Immature natural killer cell (primary cell): ENCODE results near the gene SPOCK3. TPM values are rescaled to one million over a fixed set of nuclear protein-coding genes. Genes with fewer than 3 reads are reported as not detected.
"Not testable (repeated sequence)": the region's sequence is repeated elsewhere in the genome, so short reads cannot be mapped to it uniquely, and the experiment has no call there.

Experiments used
- DNase-seq, 3 donors: peaks; one replicate each; pipeline ENCODE4 v3.0.0; 2022; ENCODE audit warnings: mixed read lengths in 1 of 3
- H3K27ac Mint-ChIP-seq, 6 donors: one replicate each; pipeline ENCODE4 v1.8.0; 2020; ENCODE audit warnings: mixed read lengths in 6 of 6, mild to moderate bottlenecking in 5 of 6, inconsistent platforms in 4 of 6, moderate library complexity in 3 of 6
- H3K27me3 Mint-ChIP-seq, 3 donors: one replicate each; pipeline ENCODE4 v1.8.0; 2020 to 2021; ENCODE audit warnings: low read depth in 3 of 3, mild to moderate bottlenecking in 3 of 3, mixed read lengths in 3 of 3, moderate library complexity in 3 of 3, inconsistent platforms in 1 of 3
- H3K36me3 Mint-ChIP-seq, 3 donors: one replicate each; pipeline ENCODE4 v1.8.0; 2020; ENCODE audit warnings: mixed read lengths in 3 of 3, inconsistent platforms in 2 of 3, mild to moderate bottlenecking in 2 of 3
- H3K4me1 Mint-ChIP-seq, 2 donors: one replicate each; pipeline ENCODE4 v1.8.0; 2020; ENCODE audit warnings: inconsistent platforms in 2 of 2, mild to moderate bottlenecking in 2 of 2, mixed read lengths in 2 of 2, moderate library complexity in 1 of 2
- H3K4me3 Mint-ChIP-seq, 5 donors: one replicate each; pipeline ENCODE4 v1.8.0; 2020; ENCODE audit warnings: mild to moderate bottlenecking in 5 of 5, mixed read lengths in 5 of 5, inconsistent platforms in 3 of 5, moderate library complexity in 3 of 5
- H3K9me3 Mint-ChIP-seq, 6 donors: one replicate each; pipeline ENCODE4 v1.8.0; 2020; ENCODE audit warnings: mild to moderate bottlenecking in 6 of 6, mixed read lengths in 6 of 6, inconsistent platforms in 4 of 6, moderate library complexity in 3 of 6
- polyA plus RNA-seq, 3 donors: library from polyadenylated mRNA; unstranded; fragments of 300-500 nt; fragmentation: Illumina TruSeq; gene quantifications; one replicate each; pipeline ENCODE4 v1.2.3, GENCODE V29; 2021

Gene SPOCK3
- polyA plus RNA-seq, 3 donors from 2014 or later, result not detected

DNA sequence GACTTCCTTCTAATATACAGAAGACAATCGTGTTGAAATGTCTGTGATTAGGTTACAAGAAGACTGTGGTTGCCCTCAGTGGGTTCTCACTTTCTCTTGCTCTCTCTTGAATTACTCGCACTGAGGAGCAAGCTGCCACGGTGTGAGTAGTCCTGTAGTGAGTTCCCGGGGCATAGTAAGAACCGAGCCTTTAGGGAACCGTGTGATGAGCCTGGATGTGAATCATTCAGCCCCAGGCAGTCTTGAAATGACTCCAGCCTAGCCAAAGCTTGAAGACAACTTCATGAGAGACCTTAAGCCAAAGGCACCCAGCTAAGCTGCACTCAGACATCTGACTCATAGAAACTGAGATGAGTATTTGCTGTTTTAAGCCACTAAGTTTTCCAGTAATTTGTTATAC, 292.7 kb downstream of the SPOCK3 start:
- no peak overlapping the region for H3K27ac Mint-ChIP-seq
- H3K36me3 Mint-ChIP-seq, result no peaks in the 10 kb centered on the region
- H3K4me1 Mint-ChIP-seq, result no peaks in the 10 kb centered on the region
- peaks cover 12 to 42% (median 20%) of the 10 kb centered on the region in 6 donors for H3K9me3 Mint-ChIP-seq
- H3K4me3 Mint-ChIP-seq, result no peak overlapping the region
- no peak for DNase-seq
- peaks cover 0 to 2% (median 0%) of the 10 kb centered on the region in 3 donors for H3K27me3 Mint-ChIP-seq

- no peaks in the 10 kb centered on the region for H3K4me1 Mint-ChIP-seq
- no peak for DNase-seq
- H3K9me3 Mint-ChIP-seq, result peaks cover 13 to 47% (median 29%) of the 10 kb centered on the region in 6 donors
- H3K27me3 Mint-ChIP-seq, result peaks cover 0 to 2% (median 1%) of the 10 kb centered on the region in 3 donors
- no peak overlapping the region for H3K27ac Mint-ChIP-seq
- peaks cover 0 to 4% (median 0%) of the 10 kb centered on the region in 3 donors for H3K36me3 Mint-ChIP-seq
- H3K4me3 Mint-ChIP-seq, result no peak overlapping the region
Measured at GRCh38 chr4:166930464-166930863, 303.8 kb downstream of the SPOCK3 start.

GRCh38 chr4:166924424-166924823, 309.9 kb downstream of the SPOCK3 start:
- Mint-ChIP-seq H3K27me3 (peaks cover 0 to 2% (median 0%) of the 10 kb centered on the region in 3 donors), H3K4me1 (no peaks in the 10 kb centered on the region), H3K27ac (no peak overlapping the region), H3K36me3 (no peaks in the 10 kb centered on the region), H3K4me3 (no peak overlapping the region), H3K9me3 (peaks cover 7 to 57% (median 30%) of the 10 kb centered on the region in 6 donors)
- no peak for DNase-seq

DNA sequence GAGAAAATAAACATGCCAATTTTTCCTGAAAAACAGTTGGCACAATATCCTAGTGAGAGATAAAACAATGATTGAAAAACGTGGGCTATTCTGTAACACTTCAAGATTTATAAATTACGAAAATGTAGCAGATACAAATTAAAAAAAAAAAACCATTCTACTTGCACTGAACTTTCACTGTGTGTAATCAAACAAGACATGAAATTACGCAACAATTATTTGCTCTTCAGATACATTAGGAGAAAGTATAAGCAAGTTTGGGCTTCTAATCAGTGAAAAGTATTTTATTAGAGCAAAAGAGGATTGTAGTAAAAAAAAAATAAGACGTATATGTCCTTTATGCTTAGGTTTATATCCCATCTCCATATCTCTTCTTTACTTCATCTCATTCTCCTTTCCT, 320.4 kb downstream of the SPOCK3 start:
- Mint-ChIP-seq H3K4me1 (no peaks in the 10 kb centered on the region), H3K27ac (no peak overlapping the region), H3K36me3 (no peaks in the 10 kb centered on the region), H3K9me3 (peaks cover 0 to 34% (median 8%) of the 10 kb centered on the region in 6 donors), H3K27me3 (no peaks in the 10 kb centered on the region), H3K4me3 (no peak overlapping the region)
- no peak for DNase-seq

DNA sequence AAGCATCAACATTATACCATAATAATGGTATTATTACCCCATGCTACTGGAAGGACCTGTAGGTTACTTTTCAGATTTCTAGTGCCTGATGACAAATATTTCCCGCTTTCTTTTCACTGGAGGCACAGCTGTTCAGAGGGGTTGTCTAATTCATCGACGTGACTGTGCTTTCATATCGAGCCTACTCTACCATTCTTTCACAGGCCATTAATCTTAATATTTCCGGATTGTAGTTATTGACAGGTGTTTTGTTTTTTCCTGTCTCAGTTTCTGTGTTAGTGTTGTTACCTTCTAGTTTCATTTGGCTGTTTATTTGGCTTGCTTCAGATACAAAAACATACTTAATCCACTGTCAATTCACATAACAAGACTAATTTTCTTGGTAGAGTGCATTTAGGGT, 330.9 kb downstream of the SPOCK3 start:
- Mint-ChIP-seq H3K4me1 (no peaks in the 10 kb centered on the region), H3K27ac (no peak overlapping the region), H3K4me3 (no peak overlapping the region), H3K27me3 (peaks cover 0 to 1% (median 0%) of the 10 kb centered on the region in 3 donors), H3K9me3 (peaks cover 6 to 45% (median 27%) of the 10 kb centered on the region in 6 donors), H3K36me3 (no peaks in the 10 kb centered on the region)
- DNase-seq, result no peak

- peaks cover 6 to 44% (median 29%) of the 10 kb centered on the region in 6 donors for H3K9me3 Mint-ChIP-seq
- H3K36me3 Mint-ChIP-seq, result no peaks in the 10 kb centered on the region
- H3K4me1 Mint-ChIP-seq, result no peaks in the 10 kb centered on the region
- DNase-seq, result no peak
- no peak overlapping the region for H3K27ac Mint-ChIP-seq
- H3K4me3 Mint-ChIP-seq, result no peak overlapping the region
- H3K27me3 Mint-ChIP-seq, result peaks cover 0 to 1% (median 0%) of the 10 kb centered on the region in 3 donors
Measured at GRCh38 chr4:166902941-166903340, 331.4 kb downstream of the SPOCK3 start.

- Mint-ChIP-seq H3K4me3 (no peak overlapping the region), H3K36me3 (no peaks in the 10 kb centered on the region), H3K27me3 (no peaks in the 10 kb centered on the region), H3K27ac (no peak overlapping the region), H3K4me1 (no peaks in the 10 kb centered on the region), H3K9me3 (peaks cover 13 to 52% (median 30%) of the 10 kb centered on the region in 6 donors)
- no peak for DNase-seq
Measured at GRCh38 chr4:166896254-166896653, 338.0 kb downstream of the SPOCK3 start.

DNA sequence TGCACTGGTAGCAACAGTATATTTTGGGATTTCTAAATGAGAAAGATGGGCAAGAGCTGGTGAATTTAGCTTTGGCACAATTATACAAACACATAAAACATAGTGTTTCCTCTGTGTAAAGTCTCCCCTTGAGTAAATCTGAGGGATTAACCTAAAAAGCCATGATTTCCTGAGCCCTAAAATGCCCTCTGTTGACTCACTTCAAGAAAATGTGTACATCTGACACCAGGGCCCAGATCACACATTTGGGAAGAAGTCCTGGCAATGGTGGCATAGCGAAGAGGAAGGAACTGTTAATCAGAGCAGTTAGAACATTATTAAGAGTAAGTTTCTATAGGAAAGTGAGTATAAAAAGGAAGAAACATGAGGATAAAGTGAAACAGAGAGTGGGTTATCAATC, 338.5 kb downstream of the SPOCK3 start:
- Mint-ChIP-seq H3K9me3 (peaks cover 13 to 52% (median 28%) of the 10 kb centered on the region in 6 donors), H3K27me3 (no peaks in the 10 kb centered on the region), H3K4me3 (no peak overlapping the region), H3K27ac (no peak overlapping the region), H3K36me3 (no peaks in the 10 kb centered on the region), H3K4me1 (no peaks in the 10 kb centered on the region)
- DNase-seq, result no peak

DNA sequence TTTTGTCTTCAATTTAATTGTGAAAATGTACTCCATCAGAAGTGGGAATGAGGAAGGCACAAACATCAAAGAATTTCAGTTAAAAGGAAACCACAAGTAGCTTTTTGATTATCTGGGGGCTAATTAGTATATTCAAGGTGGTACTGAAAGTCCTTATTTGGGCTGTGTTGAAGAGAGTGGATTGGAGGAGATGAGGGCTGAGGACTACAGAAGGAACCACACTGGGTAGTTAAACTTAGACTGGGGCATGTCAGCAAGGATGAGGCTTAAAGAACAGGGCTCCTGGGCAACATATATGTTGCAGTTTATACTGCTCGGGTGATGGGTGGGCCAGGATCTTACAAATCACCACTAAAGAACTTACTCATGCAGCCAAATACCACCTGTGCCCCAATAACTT, 346.8 kb downstream of the SPOCK3 start:
- Mint-ChIP-seq H3K36me3 (no peaks in the 10 kb centered on the region), H3K27me3 (no peaks in the 10 kb centered on the region), H3K9me3 (peaks cover 6 to 23% (median 10%) of the 10 kb centered on the region in 6 donors), H3K4me1 (no peaks in the 10 kb centered on the region), H3K27ac (no peak overlapping the region), H3K4me3 (no peak overlapping the region)
- no peak for DNase-seq

- no peaks in the 10 kb centered on the region for H3K4me1 Mint-ChIP-seq
- H3K36me3 Mint-ChIP-seq, result no peaks in the 10 kb centered on the region
- no peak overlapping the region for H3K4me3 Mint-ChIP-seq
- H3K27me3 Mint-ChIP-seq, result no peaks in the 10 kb centered on the region
- peaks cover 6 to 22% (median 10%) of the 10 kb centered on the region in 6 donors for H3K9me3 Mint-ChIP-seq
- H3K27ac Mint-ChIP-seq, result no peak overlapping the region
- no peak for DNase-seq
Measured at GRCh38 chr4:166886718-166887117, 347.6 kb downstream of the SPOCK3 start.

- H3K4me3 Mint-ChIP-seq, result no peak overlapping the region
Measured at GRCh38 chr4:166882221-166882620, 352.1 kb downstream of the SPOCK3 start.

GRCh38 chr4:166875821-166876220, 358.5 kb downstream of the SPOCK3 start:
- H3K4me1 Mint-ChIP-seq, result no peaks in the 10 kb centered on the region
- no peak overlapping the region for H3K4me3 Mint-ChIP-seq
- no peaks in the 10 kb centered on the region for H3K27me3 Mint-ChIP-seq
- DNase-seq, result no peak
- H3K36me3 Mint-ChIP-seq, result no peaks in the 10 kb centered on the region
- peaks cover 8 to 50% (median 22%) of the 10 kb centered on the region in 6 donors for H3K9me3 Mint-ChIP-seq
- H3K27ac Mint-ChIP-seq, result no peak overlapping the region

More at GRCh38 chr4:166882221-166882620, 352.1 kb downstream of the SPOCK3 start:
- H3K36me3 Mint-ChIP-seq, result no peaks in the 10 kb centered on the region
- no peak for DNase-seq
- H3K9me3 Mint-ChIP-seq, result peaks cover 10 to 25% (median 13%) of the 10 kb centered on the region in 6 donors
- no peak overlapping the region for H3K27ac Mint-ChIP-seq
- no peaks in the 10 kb centered on the region for H3K4me1 Mint-ChIP-seq
- no peaks in the 10 kb centered on the region for H3K27me3 Mint-ChIP-seq

GRCh38 chr4:166862032-166862431, 372.3 kb downstream of the SPOCK3 start:
- Mint-ChIP-seq H3K9me3 (peaks cover 8 to 45% (median 31%) of the 10 kb centered on the region in 6 donors), H3K36me3 (peaks cover 0 to 4% (median 0%) of the 10 kb centered on the region in 3 donors), H3K27ac (no peak overlapping the region), H3K27me3 (no peaks in the 10 kb centered on the region), H3K4me3 (no peak overlapping the region), H3K4me1 (no peaks in the 10 kb centered on the region)
- DNase-seq, result no peak

DNA sequence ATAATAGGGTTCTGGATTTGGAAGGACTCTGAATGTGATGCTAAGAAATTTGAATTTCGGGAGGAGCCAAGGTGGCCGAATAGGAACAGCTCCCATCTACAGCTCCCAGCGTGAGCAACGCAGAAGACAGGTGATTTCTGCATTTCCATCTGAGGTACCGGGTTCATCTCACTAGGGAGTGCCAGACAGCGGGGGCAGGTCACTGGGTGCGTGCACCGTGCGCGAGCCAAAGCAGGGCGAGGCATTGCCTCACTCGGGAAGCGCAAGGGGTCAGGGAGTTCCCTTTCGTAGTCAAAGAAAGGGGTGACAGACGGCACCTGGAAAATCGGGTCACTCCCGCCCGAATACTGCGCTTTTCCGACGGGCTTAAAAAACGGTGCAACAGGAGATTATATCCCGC, 383.9 kb downstream of the SPOCK3 start:
- not testable (repeated sequence) for H3K27ac Mint-ChIP-seq, DNase-seq, H3K4me3 Mint-ChIP-seq, H3K36me3 Mint-ChIP-seq, H3K4me1 Mint-ChIP-seq, H3K27me3 Mint-ChIP-seq
- peaks cover 14 to 28% (median 15%) of the 10 kb centered on the region in 6 donors for H3K9me3 Mint-ChIP-seq

GRCh38 chr4:166846939-166847338, 387.4 kb downstream of the SPOCK3 start:
- H3K9me3 Mint-ChIP-seq, result peaks cover 18 to 34% (median 21%) of the 10 kb centered on the region in 6 donors
- no peak for DNase-seq
- no peaks in the 10 kb centered on the region for H3K27me3 Mint-ChIP-seq
- no peaks in the 10 kb centered on the region for H3K4me1 Mint-ChIP-seq
- H3K27ac Mint-ChIP-seq, result no peak overlapping the region
- H3K36me3 Mint-ChIP-seq, result peaks cover 0 to under 1% (median 0%) of the 10 kb centered on the region in 3 donors
- H3K4me3 Mint-ChIP-seq, result no peak overlapping the region
